Measurements from ENCODE around the gene PTPRK. TPM values are rescaled to one million over a fixed set of nuclear protein-coding genes. Genes with fewer than 3 reads are reported as not detected.

PTPRK gene
- total and polyA plus RNA-seq, 4 donors: 8.2 to 224 (median 42.9) TPM

DNA sequence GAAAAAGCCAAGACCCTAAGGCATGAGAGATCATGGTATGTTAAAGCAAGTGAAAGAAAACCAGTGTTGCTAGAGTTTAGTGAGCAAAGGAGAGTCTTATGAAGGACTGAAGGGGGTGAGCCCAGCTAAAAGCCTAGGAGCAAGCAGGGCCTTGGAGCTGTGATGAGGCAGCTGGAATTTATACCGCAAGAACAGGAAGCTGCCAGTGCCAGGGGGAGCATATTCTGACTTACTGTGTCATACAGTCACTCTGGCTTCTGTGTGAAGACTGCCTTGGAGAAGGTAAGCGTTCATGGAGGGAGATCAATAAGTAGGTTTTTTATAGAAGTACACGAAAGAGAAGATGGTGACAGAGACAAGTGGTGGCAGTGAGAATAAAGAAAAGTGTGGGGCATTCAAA, 310.6 kb downstream of the PTPRK start:
- DNase-seq: peak in 1 of 3 donors; percentile 7
- Histone ChIP-seq H3K36me3 (ENCODE audit: control insufficient read depth in 4 of 4, insufficient read depth in 4 of 4, low read length in 4 of 4) (no peaks in the 10 kb centered on the region), H3K9me3 (ENCODE audit: control insufficient read depth in 4 of 4, insufficient read depth in 3 of 4, low read length in 3 of 4) (no peaks in the 10 kb centered on the region), H3K4me3 (no peak overlapping the region), H3K4me1 (ENCODE audit: control insufficient read depth in 5 of 5, insufficient read depth in 5 of 5, low read length in 5 of 5) (peaks cover 0 to 2% (median 0%) of the 10 kb centered on the region in 5 donors), H3K9ac (ENCODE audit: insufficient read depth in 1 of 2, low read length in 2 of 2) (no peak overlapping the region), H3K27ac (ENCODE audit: low read depth in 1 of 2, low read length in 1 of 2) (no peak overlapping the region), H3K27me3 (ENCODE audit: control insufficient read depth in 3 of 3, insufficient read depth in 3 of 3, low read length in 2 of 3) (no peaks in the 10 kb centered on the region)
- ATAC-seq (ENCODE audit: insufficient read depth, low FRiP score): no peak
- WGBS, 2 donors: 54 to 76% methylated on average over 3 of the region's 3 CpGs
- TF ChIP-seq, protein P1, sequence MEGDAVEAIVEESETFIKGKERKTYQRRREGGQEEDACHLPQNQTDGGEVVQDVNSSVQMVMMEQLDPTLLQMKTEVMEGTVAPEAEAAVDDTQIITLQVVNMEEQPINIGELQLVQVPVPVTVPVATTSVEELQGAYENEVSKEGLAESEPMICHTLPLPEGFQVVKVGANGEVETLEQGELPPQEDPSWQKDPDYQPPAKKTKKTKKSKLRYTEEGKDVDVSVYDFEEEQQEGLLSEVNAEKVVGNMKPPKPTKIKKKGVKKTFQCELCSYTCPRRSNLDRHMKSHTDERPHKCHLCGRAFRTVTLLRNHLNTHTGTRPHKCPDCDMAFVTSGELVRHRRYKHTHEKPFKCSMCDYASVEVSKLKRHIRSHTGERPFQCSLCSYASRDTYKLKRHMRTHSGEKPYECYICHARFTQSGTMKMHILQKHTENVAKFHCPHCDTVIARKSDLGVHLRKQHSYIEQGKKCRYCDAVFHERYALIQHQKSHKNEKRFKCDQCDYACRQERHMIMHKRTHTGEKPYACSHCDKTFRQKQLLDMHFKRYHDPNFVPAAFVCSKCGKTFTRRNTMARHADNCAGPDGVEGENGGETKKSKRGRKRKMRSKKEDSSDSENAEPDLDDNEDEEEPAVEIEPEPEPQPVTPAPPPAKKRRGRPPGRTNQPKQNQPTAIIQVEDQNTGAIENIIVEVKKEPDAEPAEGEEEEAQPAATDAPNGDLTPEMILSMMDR (IDR thresholded peaks at IDR 0.05; ENCODE audit: control extremely low read depth, extremely low read depth): no peak

DNA sequence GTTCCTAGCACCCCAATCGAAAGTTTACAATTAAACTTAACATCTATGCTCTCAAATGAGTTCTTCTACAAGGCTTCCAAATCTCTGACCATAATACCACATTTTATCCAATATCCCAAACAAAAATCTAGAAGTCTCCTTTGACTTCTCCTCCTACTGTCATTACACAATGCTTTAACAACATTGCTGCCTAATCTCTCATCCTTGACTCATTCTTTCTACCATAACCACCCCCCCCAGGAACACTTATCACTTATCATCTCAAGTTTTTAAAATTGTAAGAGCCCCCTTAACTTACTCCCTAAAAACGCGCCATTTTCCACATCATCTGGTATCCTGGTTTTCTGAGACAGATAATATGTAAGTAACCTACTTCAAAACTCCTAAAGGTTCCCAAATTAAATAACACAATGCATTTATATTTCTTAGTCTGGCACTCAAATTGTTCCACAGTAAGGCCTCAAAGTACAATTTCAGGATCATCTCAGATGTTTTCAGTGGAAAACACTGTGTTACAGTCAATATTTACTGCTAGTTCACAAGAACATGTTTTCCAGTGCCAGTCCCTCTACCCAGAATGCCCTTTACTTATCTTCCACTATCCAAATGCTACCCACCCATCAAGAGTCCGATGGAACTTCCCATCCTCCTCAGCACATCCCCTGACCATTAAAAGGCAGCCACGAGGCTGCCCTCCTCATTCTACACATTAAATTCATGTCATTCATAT, 311.4 kb downstream of the PTPRK start:
- 72 to 92% methylated on average over 5 of the region's 5 CpGs for WGBS, 2 donors
- Histone ChIP-seq H3K4me1 (ENCODE audit: control insufficient read depth in 5 of 5, insufficient read depth in 5 of 5, low read length in 5 of 5) (peaks cover 0 to 2% (median 0%) of the 10 kb centered on the region in 5 donors), H3K36me3 (ENCODE audit: control insufficient read depth in 4 of 4, insufficient read depth in 4 of 4, low read length in 4 of 4) (no peaks in the 10 kb centered on the region), H3K27me3 (ENCODE audit: control insufficient read depth in 3 of 3, insufficient read depth in 3 of 3, low read length in 2 of 3) (no peaks in the 10 kb centered on the region), H3K9me3 (ENCODE audit: control insufficient read depth in 4 of 4, insufficient read depth in 3 of 4, low read length in 3 of 4) (no peaks in the 10 kb centered on the region), H3K9ac (ENCODE audit: insufficient read depth in 1 of 2, low read length in 2 of 2) (no peak overlapping the region), H3K4me3 (no peak overlapping the region), H3K27ac (ENCODE audit: low read depth in 1 of 2, low read length in 1 of 2) (no peak overlapping the region)
- TF ChIP-seq, protein P1 (IDR thresholded peaks at IDR 0.05; ENCODE audit: control extremely low read depth, extremely low read depth): no peak
- DNase-seq (no peak), ATAC-seq (ENCODE audit: insufficient read depth, low FRiP score) (no peak)

DNA sequence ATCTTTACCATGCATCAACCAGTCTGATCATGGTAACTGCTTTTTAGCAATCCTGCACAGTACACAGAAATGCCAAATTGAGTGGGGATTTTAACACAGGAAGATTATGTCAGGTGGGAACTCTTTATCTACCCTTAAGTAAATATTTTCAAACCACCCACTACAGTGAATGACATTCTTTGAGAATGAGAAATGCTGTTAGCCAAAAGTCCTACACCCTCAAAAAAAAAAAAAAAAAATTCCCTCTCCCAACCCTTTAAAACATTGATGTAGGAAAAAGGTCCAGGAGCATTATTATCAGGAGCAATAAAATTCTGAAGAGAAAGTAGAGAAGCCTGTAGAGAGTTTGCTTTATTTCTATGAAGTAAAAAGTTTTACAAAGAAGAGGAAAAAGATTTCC, 312.3 kb downstream of the PTPRK start:
- Histone ChIP-seq H3K27ac (ENCODE audit: low read depth in 1 of 2, low read length in 1 of 2) (no peak overlapping the region), H3K27me3 (ENCODE audit: control insufficient read depth in 3 of 3, insufficient read depth in 3 of 3, low read length in 2 of 3) (no peaks in the 10 kb centered on the region), H3K4me1 (ENCODE audit: control insufficient read depth in 5 of 5, insufficient read depth in 5 of 5, low read length in 5 of 5) (peaks cover 0 to 2% (median 0%) of the 10 kb centered on the region in 5 donors), H3K9me3 (ENCODE audit: control insufficient read depth in 4 of 4, insufficient read depth in 3 of 4, low read length in 3 of 4) (no peaks in the 10 kb centered on the region), H3K9ac (ENCODE audit: insufficient read depth in 1 of 2, low read length in 2 of 2) (no peak overlapping the region), H3K36me3 (ENCODE audit: control insufficient read depth in 4 of 4, insufficient read depth in 4 of 4, low read length in 4 of 4) (no peaks in the 10 kb centered on the region), H3K4me3 (no peak overlapping the region)
- peak; percentile 47 for ATAC-seq (ENCODE audit: insufficient read depth, low FRiP score)
- peak in 1 of 3 donors; percentile 7 for DNase-seq
- TF ChIP-seq, protein P1 (IDR thresholded peaks at IDR 0.05; ENCODE audit: control extremely low read depth, extremely low read depth): no peak

All from lung (tissue), 12 donors.